Measurements from ENCODE around the gene PHC2. TPM values are rescaled to one million over a fixed set of nuclear protein-coding genes. Genes with fewer than 3 reads are reported as not detected.

PHC2 gene
- total RNA-seq, 1 donor from 2014 or later: 105 TPM

DNA sequence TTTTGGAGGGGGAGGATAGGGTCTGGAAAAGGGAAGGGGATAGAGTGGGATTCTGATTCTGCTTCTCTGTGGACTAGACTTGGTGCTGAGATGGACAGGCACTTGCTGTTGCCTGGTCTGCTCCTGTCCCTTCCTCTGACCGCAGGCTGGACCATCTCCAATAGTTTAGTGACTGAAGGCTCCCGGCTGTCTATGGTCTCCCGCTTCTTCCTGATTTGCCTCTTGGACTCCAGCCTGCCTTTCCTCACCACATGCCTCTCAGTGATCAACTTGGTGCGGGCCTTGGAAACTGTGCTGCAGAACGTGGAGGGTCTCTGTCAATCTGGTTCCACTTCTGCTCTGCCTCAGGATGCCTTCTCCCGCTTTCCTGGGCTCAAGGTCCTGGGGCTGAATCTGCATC is 35.3 kb upstream of the PHC2 start:
- intact Hi-C loops (cut with micrococcal nuclease): loop anchor here (10.0 kb wide), 1 partner anchor 171 kb away; no protein-coding TSS in a partner anchor
- Histone ChIP-seq H3K36me3 (no peaks in the 10 kb centered on the region), H3K9me3 (replicated peaks) (no peaks in the 10 kb centered on the region), H3K27ac (replicated peaks) (peak overlapping the region; percentile 4), H3K27me3 (ENCODE audit: low read depth) (no peaks in the 10 kb centered on the region), H3K4me1 (peaks cover 37% of the 10 kb centered on the region), H3K4me3 (no peak overlapping the region)
- TF ChIP-seq, protein P1, sequence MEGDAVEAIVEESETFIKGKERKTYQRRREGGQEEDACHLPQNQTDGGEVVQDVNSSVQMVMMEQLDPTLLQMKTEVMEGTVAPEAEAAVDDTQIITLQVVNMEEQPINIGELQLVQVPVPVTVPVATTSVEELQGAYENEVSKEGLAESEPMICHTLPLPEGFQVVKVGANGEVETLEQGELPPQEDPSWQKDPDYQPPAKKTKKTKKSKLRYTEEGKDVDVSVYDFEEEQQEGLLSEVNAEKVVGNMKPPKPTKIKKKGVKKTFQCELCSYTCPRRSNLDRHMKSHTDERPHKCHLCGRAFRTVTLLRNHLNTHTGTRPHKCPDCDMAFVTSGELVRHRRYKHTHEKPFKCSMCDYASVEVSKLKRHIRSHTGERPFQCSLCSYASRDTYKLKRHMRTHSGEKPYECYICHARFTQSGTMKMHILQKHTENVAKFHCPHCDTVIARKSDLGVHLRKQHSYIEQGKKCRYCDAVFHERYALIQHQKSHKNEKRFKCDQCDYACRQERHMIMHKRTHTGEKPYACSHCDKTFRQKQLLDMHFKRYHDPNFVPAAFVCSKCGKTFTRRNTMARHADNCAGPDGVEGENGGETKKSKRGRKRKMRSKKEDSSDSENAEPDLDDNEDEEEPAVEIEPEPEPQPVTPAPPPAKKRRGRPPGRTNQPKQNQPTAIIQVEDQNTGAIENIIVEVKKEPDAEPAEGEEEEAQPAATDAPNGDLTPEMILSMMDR (IDR thresholded peaks at IDR 0.05; ENCODE audit: borderline replicate concordance): no peak
- DNase-seq: no peak

DNA sequence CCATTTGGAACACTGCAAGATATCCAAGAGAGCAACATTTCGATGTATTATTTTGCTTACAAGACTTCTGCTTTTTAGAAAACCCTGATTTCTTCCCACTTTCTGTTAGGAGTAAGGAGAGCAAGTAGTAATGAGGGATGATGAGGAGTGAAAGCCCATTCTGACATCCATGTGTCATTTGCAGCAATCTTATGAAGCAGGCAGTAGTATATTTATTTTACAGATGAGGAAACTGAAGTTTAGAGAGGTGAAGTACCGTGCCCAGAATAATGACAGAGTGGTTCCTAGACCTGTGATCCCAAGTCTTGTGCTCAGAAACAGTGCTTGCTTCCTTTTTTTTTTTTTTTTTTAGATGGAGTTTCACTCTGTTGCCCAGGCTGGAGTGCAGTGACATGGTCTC is 34.4 kb upstream of the PHC2 start:
- H3K36me3 ChIP-seq: no peaks in the 10 kb centered on the region
- no peak overlapping the region for H3K27ac ChIP-seq (replicated peaks)
- DNase-seq: no peak
- H3K4me1 ChIP-seq: peaks cover 37% of the 10 kb centered on the region
- no peaks in the 10 kb centered on the region for H3K9me3 ChIP-seq (replicated peaks)
- H3K27me3 ChIP-seq (ENCODE audit: low read depth): no peaks in the 10 kb centered on the region
- intact Hi-C loops (cut with micrococcal nuclease): loop anchor here (10.0 kb wide), 1 partner anchor 171 kb away; no protein-coding TSS in a partner anchor
- no peak overlapping the region for H3K4me3 ChIP-seq
- TF ChIP-seq, protein P1 (IDR thresholded peaks at IDR 0.05; ENCODE audit: borderline replicate concordance): no peak

DNA sequence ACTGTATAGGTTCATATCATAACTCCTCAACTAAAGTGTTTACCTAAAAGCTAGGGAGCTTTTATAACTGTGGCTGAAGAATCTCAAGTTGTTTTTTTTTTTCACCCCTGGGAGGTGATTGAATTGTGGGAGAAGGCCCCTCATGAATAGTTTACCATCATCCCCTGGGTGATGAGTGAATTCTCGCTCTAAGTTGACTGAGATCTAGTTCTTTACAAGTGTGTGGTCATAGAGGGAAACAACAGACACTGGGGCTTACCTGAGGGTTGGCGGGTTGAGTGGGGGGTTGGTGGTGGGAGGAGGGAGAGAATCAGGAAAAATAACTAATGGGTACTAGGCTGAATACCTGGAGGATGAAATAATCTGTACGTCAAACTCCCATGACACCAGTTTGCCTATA is 33.7 kb upstream of the PHC2 start:
- intact Hi-C loops (cut with micrococcal nuclease): loop anchor here (10.0 kb wide), 1 partner anchor 170 kb away; no protein-coding TSS in a partner anchor
- Histone ChIP-seq H3K27me3 (ENCODE audit: low read depth) (no peaks in the 10 kb centered on the region), H3K9me3 (replicated peaks) (no peaks in the 10 kb centered on the region), H3K4me1 (peaks cover 39% of the 10 kb centered on the region), H3K36me3 (no peaks in the 10 kb centered on the region), H3K4me3 (no peak overlapping the region), H3K27ac (replicated peaks) (no peak overlapping the region)
- TF ChIP-seq, protein P1 (IDR thresholded peaks at IDR 0.05; ENCODE audit: borderline replicate concordance): no peak
- DNase-seq: no peak

DNA sequence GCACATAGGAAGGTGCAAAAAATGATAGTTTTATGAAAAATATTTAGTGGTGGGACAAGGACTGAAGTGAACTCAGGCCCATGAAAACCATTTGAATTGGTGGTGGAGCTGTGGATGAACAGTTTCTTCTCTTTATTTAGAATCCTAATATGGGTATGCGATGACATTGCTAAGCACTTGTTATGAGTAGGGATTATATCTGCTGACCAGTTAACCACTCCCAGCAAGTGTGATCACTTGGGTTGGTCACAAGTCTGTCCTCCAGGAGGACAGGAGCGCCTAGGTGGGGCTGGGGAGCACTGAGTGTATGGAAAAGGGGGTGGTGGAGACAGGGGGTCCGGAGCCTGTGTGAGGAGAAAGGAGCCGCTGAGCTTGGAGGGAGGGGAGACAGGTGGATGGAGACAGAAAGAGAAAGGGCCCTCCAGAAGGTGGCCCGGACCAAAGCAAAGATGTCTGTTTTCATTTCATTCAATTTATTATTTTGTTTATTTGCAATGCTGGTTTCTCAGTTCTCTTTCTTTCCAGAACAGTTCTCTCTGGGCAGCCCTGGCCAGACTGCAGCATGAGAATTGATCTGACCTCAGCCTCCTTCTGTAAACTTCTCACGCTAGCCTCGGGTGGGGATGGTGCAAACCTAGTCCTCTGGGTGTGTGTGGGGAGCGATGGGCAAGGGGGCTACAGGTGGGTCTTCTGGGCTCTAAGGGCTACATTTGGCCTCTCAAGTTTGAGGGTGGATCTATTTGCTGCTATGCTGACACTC is 31.7 kb upstream of the PHC2 start:
- intact Hi-C loops (cut with micrococcal nuclease): loop anchor here (10.0 kb wide), 1 partner anchor 168 kb away; no protein-coding TSS in a partner anchor
- no peaks in the 10 kb centered on the region for H3K9me3 ChIP-seq (replicated peaks)
- no peaks in the 10 kb centered on the region for H3K36me3 ChIP-seq
- H3K27me3 ChIP-seq (ENCODE audit: low read depth): no peaks in the 10 kb centered on the region
- H3K4me3 ChIP-seq: no peak overlapping the region
- peaks cover 42% of the 10 kb centered on the region for H3K4me1 ChIP-seq
- DNase-seq: no peak
- TF ChIP-seq, protein P1 (IDR thresholded peaks at IDR 0.05; ENCODE audit: borderline replicate concordance): no peak
- no peak overlapping the region for H3K27ac ChIP-seq (replicated peaks)

DNA sequence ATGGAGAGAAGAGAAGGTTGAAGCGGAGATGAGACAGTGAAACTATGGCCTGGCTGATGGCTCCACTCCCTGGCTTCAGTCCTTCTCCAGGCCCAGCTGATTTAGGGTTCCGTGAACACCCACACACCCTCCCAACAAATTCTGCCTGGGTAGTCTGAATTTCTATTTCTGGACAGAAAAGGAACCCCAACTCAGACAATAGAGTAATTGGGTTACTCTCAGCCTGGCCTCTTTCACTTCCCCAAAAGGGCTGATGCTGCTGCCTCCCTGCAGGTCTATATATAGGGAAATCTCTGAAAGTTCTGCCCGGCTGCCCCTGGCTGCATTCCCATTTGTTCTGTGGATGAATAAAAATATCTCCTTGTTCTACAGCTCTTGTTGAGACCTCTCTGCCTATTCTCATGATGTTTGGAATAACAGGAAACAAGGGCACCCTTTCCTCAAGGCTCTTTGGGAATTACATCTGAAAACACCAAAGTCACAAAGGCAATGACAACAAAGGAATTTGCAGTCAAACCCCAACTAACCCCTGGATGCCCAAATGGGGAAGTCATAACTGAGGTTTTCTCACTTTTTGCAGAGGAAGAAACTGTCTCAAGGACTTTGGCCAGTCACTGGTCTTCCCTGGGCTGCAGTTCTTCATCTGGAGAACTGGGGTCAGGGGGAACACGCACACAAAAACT is 30.2 kb upstream of the PHC2 start:
- no peaks in the 10 kb centered on the region for H3K9me3 ChIP-seq (replicated peaks)
- H3K4me1 ChIP-seq: peaks cover 45% of the 10 kb centered on the region
- intact Hi-C loops (cut with micrococcal nuclease): loop anchor here (10.0 kb wide), 1 partner anchor 166 kb away; no protein-coding TSS in a partner anchor
- H3K27me3 ChIP-seq (ENCODE audit: low read depth): no peaks in the 10 kb centered on the region
- H3K36me3 ChIP-seq: no peaks in the 10 kb centered on the region
- H3K27ac ChIP-seq (replicated peaks): peak overlapping the region; percentile 87
- TF ChIP-seq, protein P1 (IDR thresholded peaks at IDR 0.05; ENCODE audit: borderline replicate concordance): no peak
- H3K4me3 ChIP-seq: peak overlapping the region; percentile 42
- peak; percentile 55 for DNase-seq

All from left ventricle myocardium inferior (tissue), 1 donor.